Nephron (organoid): Measurements from ENCODE around the gene SMAD3.

ENCODE experiments used
- H3K27ac Mint-ChIP-seq, 3 experiments: 2 replicates each; pipeline ENCODE4 v1.8.0; 2020; ENCODE audit warnings: mixed read lengths in 3 of 3, mild to moderate bottlenecking in 2 of 3, moderate library complexity in 1 of 3
- H3K27me3 Mint-ChIP-seq: 2 replicates; pipeline ENCODE4 v1.8.0; 2021; ENCODE audit warnings: low read depth, mild to moderate bottlenecking, moderate library complexity, mixed read lengths
- H3K36me3 Mint-ChIP-seq: 2 replicates; pipeline ENCODE4 v1.8.0; 2020; ENCODE audit warnings: low read depth, mixed read lengths
- H3K4me1 Mint-ChIP-seq: 2 replicates; pipeline ENCODE4 v1.8.0; 2020; ENCODE audit warnings: mixed read lengths
- H3K4me3 Mint-ChIP-seq, 3 experiments: 2 replicates each; pipeline ENCODE4 v1.8.0; 2020; ENCODE audit warnings: mild to moderate bottlenecking in 3 of 3, mixed read lengths in 3 of 3, moderate library complexity in 2 of 3
- H3K9me3 Mint-ChIP-seq: 2 replicates; pipeline ENCODE4 v1.8.0; 2020; ENCODE audit warnings: mixed read lengths
- TF ChIP-seq, protein P1 (sequence below), 3 experiments: fragments of 200-600 bp; sonication (generic); IDR thresholded peaks; one replicate each; pipeline ENCODE4 v1.5.0; 2021; ENCODE audit warnings: antibody characterized with exemption in 3 of 3; ENCODE audit not compliant: unreplicated experiment in 3 of 3

SMAD3 gene

DNA sequence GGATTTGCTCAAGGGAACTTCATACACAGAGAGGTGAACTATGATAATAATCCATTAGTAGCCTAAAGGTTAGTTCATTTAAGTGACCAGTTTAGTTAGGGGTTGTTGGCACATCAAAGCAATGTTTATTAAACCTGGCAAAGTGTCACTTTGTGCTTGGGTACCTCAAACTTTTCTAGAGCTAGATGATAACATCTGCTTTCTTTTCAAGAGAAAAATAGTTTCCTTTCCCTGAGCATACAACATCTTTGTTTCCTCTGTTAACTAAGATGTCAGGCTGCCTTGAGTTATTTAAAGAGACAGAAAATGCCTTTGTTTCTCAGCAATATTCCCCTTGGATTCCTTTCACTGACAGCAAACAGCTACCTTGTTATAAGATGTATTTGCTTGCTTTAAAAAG, 26.7 kb upstream of the SMAD3 start:
- Mint-ChIP-seq H3K4me1 (peaks cover 31% of the 10 kb centered on the region), H3K27ac (peak overlapping the region in 2 of 3 experiments; percentile 62 to 87), H3K27me3 (peaks cover 14% of the 10 kb centered on the region), H3K4me3 (no peak overlapping the region), H3K36me3 (no peaks in the 10 kb centered on the region), H3K9me3 (no peaks in the 10 kb centered on the region)
- TF ChIP-seq, protein P1, sequence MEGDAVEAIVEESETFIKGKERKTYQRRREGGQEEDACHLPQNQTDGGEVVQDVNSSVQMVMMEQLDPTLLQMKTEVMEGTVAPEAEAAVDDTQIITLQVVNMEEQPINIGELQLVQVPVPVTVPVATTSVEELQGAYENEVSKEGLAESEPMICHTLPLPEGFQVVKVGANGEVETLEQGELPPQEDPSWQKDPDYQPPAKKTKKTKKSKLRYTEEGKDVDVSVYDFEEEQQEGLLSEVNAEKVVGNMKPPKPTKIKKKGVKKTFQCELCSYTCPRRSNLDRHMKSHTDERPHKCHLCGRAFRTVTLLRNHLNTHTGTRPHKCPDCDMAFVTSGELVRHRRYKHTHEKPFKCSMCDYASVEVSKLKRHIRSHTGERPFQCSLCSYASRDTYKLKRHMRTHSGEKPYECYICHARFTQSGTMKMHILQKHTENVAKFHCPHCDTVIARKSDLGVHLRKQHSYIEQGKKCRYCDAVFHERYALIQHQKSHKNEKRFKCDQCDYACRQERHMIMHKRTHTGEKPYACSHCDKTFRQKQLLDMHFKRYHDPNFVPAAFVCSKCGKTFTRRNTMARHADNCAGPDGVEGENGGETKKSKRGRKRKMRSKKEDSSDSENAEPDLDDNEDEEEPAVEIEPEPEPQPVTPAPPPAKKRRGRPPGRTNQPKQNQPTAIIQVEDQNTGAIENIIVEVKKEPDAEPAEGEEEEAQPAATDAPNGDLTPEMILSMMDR (IDR thresholded peaks at IDR 0.05; ENCODE audit: unreplicated experiment in 3 of 3), result no peak

DNA sequence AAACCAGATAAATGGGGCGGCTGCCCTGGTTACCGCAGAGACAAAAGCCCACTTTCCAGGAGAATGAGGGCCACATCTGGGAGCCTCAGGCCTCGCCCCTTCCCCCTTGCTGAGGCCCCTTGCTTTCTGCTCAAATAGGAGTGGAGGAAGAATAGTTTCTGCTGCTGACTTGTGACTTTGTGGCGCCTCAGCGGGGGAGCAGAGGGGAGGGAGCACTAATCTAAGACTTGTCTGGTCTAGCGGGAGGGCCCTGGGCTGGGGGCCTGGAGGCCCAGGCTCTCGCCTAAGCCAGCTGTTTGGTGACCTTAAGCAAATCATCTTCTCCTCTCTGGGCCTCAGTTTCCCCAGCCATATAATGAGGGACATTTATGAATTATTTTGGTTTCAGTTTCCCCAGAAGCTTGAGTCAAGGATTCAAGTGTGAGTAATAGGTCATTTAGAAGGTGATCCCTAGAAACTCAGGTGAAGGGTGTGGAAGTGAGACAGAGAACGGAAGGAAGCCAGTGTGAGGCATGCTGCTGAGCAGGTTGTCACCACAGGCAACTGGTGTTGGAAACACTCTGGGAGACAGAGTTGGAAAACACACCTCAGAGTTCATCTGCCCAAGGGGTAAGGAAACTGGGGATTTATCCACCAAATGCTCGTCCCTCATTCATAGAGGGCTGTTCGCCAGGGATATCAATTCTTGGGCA, 25.9 kb upstream of the SMAD3 start:
- Mint-ChIP-seq H3K27ac (peak overlapping the region in 2 of 3 experiments; percentile 62 to 87), H3K27me3 (peaks cover 7% of the 10 kb centered on the region), H3K4me3 (no peak overlapping the region), H3K36me3 (no peaks in the 10 kb centered on the region), H3K4me1 (peaks cover 31% of the 10 kb centered on the region), H3K9me3 (no peaks in the 10 kb centered on the region)
- TF ChIP-seq, protein P1 (IDR thresholded peaks at IDR 0.05; ENCODE audit: unreplicated experiment in 3 of 3), result no peak

DNA sequence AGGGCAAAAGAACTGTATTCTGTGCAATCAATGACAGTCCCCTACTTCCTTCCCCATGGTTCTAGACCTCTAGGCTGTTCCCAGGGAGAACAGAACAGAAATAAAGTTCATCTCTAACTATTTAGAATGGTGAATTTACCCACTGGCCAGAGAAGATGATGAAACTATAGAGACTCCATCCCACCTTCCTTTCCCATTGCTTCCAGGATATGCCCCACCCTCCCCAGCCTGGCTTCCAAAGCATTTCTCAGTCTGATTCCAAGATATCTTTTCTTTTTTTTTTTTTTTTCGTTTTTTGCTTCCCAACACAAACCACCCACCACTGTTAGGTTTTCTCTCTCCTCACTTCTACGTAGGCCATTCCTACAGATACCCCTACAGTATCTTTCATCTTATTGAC, 25.1 kb upstream of the SMAD3 start:
- Mint-ChIP-seq H3K4me3 (no peak overlapping the region), H3K27me3 (peaks cover 6% of the 10 kb centered on the region), H3K36me3 (no peaks in the 10 kb centered on the region), H3K4me1 (peaks cover 30% of the 10 kb centered on the region), H3K27ac (peak overlapping the region in 2 of 3 experiments; percentile 62 to 87), H3K9me3 (no peaks in the 10 kb centered on the region)
- TF ChIP-seq, protein P1 (IDR thresholded peaks at IDR 0.05; ENCODE audit: unreplicated experiment in 3 of 3), result no peak

DNA sequence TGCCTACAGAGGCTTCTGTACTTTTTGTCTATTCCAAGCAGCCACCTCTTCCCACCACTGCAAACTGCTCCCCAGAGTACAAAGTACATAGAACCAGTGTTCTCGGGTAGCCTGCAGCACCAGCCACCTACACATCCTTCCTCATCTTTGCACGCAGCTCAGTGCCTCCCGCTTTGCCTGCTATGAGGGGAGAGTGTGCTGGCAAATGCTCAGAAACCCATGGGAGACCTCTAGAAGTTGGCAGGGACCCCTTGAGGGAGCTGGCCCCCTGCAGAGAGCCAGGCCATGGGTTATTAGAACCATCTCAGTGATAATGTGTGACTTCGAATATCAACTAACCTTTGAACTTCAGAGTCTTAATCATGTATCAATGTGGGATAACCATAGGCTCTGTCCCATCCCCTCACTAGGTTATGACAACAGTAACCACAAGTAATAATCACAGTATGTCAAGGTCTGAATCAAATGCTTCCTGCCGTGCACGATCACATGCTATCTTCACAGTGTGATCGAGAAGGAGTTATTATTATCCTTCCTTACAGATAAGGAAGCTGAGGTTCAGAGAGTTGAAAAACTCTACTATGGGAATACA, 22.8 kb upstream of the SMAD3 start:
- TF ChIP-seq, protein P1 (IDR thresholded peaks at IDR 0.05; ENCODE audit: unreplicated experiment in 3 of 3), result no peak
- Mint-ChIP-seq H3K27me3 (peaks cover 6% of the 10 kb centered on the region), H3K4me1 (peaks cover 29% of the 10 kb centered on the region), H3K9me3 (no peaks in the 10 kb centered on the region), H3K4me3 (no peak overlapping the region), H3K36me3 (no peaks in the 10 kb centered on the region), H3K27ac (peak overlapping the region; percentile 14 to 81 (median 70))

DNA sequence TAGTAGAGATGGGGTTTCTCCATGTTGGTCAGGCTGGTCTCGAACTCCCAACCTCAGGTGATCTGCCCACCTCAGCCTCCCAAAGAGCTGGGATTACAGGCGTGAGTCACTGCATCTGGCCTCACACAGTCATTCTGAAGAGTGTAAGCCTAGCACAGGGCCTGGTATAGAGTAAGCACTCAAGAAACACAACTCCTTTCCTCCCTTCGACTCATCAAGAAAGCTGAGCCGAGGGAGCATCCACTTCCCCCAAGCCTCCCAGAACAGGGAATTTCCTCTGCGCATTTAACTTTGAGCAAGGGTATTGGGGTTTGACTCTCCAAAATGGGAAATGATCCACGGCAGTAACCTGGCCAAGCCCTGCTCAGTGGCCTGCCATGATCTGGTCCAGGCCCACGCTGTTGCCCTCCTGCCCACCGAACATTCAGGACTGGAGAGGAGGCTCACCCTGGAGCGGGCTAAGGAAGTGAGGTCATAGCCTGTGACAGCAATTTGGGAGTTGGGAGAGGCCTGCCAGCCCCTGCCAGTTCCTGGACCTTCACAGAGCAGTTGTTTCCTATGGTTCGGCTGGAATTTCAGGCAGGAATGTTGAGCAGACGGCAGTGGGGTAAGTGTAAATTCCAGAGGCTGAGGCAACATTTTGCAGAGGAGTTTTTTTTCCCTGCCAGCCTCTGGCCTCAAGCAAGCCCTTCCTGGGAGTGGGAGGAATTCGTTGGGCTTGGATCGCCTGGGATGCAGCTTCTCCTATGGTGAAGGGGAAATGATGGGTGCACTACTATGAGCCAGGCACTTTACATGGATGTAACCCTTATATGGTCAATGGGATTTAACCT, 21.2 kb upstream of the SMAD3 start:
- no peak overlapping the region for H3K4me3 Mint-ChIP-seq
- H3K27me3 Mint-ChIP-seq, result peaks cover 6% of the 10 kb centered on the region
- TF ChIP-seq, protein P1 (IDR thresholded peaks at IDR 0.05; ENCODE audit: unreplicated experiment in 3 of 3), result no peak
- no peaks in the 10 kb centered on the region for H3K9me3 Mint-ChIP-seq
- H3K36me3 Mint-ChIP-seq, result no peaks in the 10 kb centered on the region
- H3K27ac Mint-ChIP-seq, result peak overlapping the region; percentile 63 to 88 (median 86)
- peaks cover 42% of the 10 kb centered on the region for H3K4me1 Mint-ChIP-seq
